Fibroblast of skin of right quadriceps (primary cell): ENCODE measurements around the gene ARHGEF38.

ENCODE experiments used
- DNase-seq: peaks from one replicate; pipeline ENCODE4 v3.0.0-alpha.2; 2013

The ARHGEF38 gene, protein sequence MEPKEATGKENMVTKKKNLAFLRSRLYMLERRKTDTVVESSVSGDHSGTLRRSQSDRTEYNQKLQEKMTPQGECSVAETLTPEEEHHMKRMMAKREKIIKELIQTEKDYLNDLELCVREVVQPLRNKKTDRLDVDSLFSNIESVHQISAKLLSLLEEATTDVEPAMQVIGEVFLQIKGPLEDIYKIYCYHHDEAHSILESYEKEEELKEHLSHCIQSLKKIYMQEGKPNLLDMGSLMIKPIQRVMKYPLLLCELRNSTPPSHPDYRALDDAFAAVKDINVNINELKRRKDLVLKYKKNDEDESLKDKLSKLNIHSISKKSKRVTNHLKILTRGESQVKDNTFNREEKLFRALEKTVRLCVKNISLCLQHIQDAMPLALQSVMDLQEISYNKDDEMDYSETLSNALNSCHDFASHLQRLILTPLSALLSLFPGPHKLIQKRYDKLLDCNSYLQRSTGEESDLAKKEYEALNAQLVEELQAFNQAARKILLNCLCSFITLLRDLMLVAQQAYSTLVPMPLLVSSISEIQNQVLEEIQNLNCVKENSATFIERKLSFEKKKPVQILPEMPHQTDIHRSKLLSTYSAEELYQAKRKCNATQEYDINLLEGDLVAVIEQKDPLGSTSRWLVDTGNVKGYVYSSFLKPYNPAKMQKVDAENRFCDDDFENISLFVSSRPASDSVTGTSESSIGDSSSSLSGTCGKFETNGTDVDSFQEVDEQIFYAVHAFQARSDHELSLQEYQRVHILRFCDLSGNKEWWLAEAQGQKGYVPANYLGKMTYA

GRCh38 chr4:105551965-105552746 is at the start of gene ARHGEF38:
Gene ARHGEF38, plus strand, starts transcription at chr4:105552620. Its CDS starts 146 bp downstream, at chr4:105552766.
- no peak for DNase-seq

GRCh38 chr4:105503484-105503883 is 48.9 kb upstream of the ARHGEF38 start:
- DNase-seq = no peak

DNA sequence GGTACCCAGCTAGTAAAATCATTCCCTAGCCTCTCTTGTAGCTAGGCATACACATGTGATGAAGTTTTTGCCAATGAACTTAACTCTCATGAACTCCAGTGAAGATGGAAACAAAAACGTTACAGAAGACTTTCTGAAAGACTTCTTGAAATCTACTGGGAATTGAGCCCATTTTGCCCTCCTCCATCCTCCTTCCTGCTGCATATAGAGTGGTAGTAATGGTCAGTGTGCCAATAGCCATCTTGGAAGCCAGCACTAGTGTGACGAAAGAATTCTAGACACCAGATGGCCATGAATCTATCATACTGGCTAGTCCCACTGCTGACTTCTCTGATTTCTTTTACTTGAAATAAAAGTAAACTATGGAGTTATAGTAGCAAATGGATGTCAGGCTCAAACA is 47.7 kb upstream of the ARHGEF38 start:
- no peak for DNase-seq

DNA sequence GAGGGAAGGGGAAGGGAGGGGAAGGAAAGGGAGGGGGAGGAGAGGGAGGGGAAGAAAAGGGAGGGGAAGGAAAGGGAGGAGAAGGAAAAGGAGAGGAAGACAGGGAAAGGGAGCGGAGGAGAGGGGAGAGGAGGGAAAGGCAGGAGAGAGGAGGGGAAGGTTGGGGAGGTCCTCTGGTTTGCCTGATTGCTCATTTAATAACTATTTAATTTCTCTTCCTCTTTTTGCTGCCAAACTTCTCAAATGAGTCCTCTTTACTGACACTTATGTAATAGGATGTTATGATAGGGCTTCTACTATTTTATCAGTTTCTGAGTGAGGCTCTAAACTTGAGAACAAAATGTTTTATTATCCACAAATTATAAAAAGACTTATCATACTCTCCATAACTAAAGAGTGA is 43.1 kb upstream of the ARHGEF38 start:
- no peak for DNase-seq

DNA sequence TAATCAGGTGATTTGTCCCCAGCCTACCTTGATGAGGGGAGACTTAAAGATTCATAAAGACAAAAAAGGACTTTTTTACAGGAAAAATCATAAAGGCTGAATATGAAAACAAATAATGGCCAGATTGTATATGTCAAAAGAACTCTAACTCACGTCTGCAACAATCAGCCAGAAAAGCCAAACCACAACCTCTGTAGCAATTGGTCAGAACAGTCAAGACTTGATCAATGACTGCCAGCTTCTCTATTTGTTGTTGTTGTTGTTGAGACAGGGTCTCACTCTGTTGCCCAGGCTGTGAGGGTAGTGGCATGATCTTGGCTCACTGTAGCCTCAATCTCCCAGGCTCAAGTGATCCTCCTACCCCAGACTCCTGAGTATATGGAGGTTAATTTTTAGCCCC is 42.7 kb upstream of the ARHGEF38 start:
- DNase-seq = no peak

DNA sequence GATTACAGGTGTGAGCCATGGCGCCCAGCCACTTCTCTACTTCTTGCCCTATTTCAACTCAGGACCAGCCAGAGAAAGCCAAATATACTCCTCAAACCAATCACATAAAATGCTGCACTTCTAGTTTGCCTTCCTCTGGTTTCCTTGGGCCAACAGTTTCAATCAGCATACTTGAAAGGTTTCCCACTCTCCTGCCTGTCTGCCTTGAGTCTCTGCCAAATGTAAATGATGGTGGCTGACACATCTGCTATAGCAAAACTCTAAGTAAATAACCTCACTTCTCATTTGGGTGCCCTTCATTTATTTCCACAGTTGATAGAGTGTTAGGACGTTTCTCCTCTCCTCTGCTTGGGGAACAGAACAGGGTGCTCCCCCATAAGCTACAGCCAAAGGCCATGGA is 42.2 kb upstream of the ARHGEF38 start:
- DNase-seq = no peak

GRCh38 chr4:105520819-105521790 is 31.3 kb upstream of the ARHGEF38 start:
- peak; percentile 20 for DNase-seq

GRCh38 chr4:105526656-105527055 is 25.8 kb upstream of the ARHGEF38 start:
- DNase-seq = no peak

GRCh38 chr4:105527081-105527480 is 25.3 kb upstream of the ARHGEF38 start:
- DNase-seq = no peak

DNA sequence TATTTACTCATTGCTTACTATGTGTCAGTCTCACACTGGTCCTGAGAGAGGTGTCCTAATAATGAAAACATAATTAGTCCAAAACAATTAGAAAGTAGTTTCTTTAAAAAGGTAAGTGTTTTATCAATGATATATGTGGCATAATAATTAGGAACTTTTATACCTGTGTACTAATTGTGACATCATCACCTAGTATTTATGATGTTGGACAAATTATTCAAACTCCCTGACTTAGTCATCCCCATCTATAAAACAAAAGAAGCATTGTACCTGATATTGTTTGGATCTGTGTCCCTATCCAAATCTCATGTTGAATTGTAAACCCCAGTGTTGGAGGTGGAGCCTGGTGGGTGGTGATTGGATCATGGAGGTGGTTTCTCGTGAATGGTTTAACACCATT is 15.8 kb upstream of the ARHGEF38 start:
- no peak for DNase-seq

DNA sequence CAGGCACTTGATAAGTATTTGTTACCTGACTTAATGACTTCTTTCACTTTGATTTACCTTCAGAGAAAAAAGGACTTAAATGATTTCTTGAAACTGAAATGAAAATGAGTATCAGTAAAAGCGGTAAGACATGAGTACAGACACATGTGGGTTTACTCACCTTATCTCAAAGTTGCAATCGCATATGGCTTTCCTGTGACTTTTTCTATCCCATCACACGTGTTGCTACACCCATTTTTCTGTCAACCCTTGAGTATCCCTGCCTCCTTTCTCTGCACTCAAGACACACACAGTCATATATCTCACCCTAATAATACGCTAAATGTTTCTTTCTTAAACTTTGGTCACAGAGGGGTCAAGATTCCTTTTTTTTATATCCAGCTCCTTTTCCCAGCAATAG is 11.0 kb upstream of the ARHGEF38 start:
- DNase-seq = no peak

GRCh38 chr4:105542039-105542438 is 10.4 kb upstream of the ARHGEF38 start:
- no peak for DNase-seq

DNA sequence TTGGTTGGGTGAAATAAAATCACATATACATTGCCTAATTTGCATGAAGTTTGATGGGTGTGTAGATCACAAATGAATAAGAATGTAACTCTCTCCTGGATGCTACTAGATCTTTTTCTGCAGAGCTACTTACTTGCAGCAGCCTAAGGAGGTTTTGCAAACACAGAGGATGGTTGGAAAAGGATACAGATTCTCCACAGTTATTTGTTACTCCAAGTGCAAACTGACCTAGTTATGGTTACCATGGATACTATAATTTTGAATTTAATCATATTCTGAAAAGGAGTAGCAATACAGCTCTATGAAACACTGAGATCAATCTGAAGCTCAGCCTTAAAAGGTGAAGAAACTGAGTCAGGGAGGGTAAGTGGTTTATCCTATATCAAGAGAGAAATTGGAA is 9.1 kb upstream of the ARHGEF38 start:
- DNase-seq = no peak

DNA sequence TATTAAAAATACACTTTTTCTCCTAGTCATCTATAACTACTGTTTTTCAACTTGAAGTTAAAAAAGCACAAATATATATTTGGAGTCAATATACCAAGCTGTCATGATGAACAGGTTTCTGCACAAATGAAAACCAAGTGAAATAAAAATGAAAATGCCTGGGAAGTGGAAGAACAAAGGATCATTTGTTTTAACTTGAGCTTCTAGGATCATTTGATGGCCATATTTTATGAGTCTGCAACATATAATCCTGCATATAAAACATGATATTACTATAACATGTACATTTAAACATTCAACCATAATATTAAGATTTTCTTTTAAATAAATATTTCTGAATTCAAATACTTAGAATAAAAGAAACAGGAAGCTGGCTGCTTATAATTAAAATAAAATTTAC is 8.5 kb upstream of the ARHGEF38 start:
- no peak for DNase-seq

DNA sequence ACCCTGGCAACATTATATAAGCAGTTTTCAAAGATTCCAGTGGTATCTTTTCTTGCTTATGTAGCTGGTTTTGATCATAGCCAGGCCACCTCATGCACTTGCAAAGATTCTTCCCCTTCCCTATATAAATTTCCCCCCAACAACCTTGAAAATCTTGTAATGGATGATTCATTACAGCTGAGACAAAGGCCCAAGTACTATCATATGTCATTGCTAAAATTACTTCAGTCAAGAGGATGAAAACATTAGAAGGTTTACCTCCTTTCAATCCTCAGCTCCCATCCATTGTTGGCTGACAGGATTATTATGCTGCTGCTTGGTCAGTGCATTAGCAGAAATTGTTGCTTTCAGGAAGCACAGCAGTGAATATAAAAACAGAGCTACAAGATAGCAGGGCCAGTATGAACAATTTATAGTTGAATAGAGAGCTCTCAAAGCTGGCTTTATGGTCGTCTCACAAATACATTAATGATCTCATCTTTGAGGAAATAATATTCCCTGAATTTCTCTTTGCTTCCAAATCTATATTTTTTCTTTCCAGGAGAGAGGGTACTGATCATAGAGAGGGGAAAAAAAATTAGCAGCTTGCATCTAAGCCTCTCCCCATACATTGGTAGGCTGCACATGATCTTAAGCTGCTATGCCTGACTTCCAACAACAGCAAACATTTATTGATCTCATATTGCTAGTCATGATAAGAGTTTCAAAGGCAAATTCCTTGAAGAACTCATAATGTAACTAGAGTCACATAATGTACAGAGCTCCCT is 7.7 kb upstream of the ARHGEF38 start:
- DNase-seq = no peak

GRCh38 chr4:105546086-105546485 is 6.3 kb upstream of the ARHGEF38 start:
- DNase-seq = no peak

- no peak for DNase-seq
Measured at GRCh38 chr4:105547769-105548168, 4.7 kb upstream of the ARHGEF38 start.

GRCh38 chr4:105548483-105548882 is 3.9 kb upstream of the ARHGEF38 start:
- peak; percentile 19 for DNase-seq

DNA sequence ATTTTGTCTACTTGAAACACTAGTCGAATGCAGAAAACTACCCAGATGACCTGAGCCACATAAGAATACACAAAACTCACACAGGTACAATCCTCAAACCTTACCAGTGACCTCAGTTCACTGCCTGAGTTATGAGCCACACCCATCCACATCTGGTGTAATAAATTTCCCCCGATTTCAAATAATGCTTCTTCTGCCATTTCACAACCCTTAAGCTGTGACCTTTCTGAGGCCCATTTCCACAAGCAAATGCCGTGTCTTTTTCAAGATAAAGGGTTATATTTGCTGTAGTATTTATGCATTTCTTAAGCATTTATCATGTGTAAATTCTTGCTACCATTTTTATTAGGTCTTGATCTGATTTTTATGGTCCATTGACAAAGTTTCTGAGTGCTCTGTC is 1.8 kb upstream of the ARHGEF38 start:
- no peak for DNase-seq

DNA sequence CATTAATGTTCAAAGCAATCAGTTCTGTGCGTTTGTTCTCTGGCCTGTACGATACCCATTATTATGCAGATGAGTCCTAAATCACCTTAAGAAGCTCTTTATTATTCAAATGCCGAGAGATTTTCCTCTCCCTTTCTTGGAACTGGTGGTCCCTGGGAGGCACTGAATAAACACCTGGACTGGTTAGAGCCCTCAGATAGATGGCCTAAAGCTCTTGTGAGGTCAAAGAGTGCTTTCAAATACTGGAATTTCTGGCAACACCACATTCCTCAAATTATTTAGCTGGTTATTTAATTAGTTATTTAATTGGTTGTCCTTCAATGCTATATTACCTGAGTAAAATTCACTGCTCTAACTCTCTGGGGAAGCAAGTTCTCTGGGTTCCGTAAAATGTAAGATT is 3.0 kb downstream of the ARHGEF38 start:
- no peak for DNase-seq

DNA sequence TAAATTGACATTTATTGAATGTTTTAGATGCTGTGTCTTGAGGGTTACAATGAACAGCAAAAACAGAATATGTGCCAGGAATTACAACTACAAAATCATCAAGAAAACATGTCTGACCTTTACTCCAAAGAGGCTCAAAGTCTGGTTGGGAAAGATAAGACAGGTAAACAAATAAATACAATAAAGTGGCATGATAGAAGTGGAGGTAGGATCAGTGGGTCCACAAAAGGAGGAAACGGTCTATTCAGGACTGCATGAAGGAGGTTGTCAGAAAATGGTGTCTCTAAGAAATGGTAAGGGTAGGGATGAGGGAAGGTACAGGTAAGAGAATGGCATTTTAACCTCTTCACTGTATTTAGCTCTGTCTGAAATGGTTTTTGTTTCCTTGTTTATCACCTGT is 3.8 kb downstream of the ARHGEF38 start:
- DNase-seq = no peak
